Measurements from ENCODE around the gene KCNA10.

The KCNA10 gene

DNA sequence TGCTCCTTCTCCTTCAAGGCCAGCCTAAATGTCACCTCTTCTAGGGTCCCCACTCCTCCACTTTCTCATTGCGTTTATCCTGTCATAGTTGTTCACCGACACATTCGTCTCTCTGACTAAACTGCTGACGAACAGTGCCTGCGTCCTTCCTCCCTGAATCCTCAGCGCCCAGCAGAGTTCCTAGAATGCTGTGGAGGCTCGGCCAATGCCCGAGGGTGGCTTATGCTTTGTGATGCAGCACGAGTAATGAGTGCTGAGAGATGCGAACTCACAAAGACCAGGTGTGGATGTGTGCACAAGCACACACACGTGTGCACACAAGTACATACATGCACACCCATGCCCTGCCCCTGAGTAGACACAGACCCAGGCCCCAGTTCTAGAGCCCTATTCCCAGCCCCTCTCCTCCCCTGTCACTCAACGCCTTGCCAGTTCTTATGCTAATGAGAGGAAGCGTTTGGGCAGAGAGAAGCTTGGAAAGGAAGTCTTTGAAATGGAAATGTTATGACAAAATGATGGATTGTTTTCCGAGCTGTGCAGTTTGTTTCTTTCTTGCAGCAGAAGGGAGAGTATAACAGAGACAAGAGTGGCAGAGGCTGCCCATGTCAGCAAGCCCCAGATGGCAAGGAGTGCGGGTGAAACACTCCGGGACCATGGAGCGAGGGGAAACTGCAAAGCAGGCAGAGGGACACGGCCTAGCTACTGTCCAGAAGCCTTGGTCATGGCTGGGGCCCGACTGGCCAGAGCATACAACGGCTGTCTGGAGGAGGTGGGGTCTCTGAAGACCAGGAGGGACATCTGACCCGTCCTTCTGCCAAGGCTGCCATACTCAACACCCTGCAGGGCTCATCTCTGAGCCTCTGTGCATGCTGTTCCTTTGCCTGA is 24.2 kb downstream of the KCNA10 start:
- DNase-seq, result no peak

DNA sequence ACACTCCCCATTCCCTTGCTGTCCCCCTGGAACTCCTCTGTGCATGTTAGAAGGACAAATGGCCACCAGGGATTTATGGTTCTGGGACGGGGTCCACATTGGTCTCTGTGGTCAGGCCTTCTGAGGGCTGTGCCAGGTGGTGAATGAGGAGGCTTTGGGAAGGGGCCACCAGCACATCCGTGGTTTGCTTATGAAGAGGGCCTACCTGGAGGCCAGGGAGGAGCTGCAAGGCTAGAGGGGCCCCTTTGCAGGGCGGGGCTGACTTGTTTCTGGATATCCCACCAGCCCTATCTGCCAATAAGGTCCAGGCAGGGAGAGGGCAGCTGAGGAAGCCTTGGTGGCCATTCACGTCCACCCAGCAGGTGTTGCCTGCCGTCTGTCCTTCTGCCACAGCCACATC is 24.9 kb downstream of the KCNA10 start:
- no peak for DNase-seq

DNA sequence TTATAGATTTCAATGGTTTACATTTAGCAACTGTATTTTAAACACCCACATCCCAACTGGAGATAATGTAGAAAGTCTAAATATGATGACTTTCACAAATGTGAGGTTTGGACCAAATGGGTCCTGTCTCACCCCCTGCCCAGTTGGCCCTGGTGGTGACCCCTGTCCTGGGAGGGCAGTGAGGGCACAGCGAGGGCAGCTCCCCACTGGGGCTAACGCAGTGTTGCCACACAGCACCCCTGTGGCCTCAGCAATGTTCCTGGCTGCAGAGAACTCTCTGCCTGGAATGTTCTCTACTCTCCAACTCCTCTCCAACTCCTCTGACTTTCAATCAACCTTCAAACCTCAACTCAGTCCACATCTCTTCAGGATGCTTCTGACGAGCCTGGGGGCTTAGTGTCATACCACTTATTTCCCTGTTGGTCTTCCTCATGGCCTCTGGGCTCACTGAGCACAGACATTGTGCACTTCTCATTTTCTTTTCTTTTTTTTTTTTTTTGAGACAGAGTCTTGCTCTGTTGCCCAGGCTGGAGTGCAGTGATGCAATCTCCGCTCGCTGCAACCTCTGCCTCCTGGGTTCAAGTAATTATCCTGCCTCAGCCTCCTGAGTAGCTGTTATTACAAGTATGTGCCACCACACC is 25.8 kb downstream of the KCNA10 start:
- DNase-seq, result no peak

DNA sequence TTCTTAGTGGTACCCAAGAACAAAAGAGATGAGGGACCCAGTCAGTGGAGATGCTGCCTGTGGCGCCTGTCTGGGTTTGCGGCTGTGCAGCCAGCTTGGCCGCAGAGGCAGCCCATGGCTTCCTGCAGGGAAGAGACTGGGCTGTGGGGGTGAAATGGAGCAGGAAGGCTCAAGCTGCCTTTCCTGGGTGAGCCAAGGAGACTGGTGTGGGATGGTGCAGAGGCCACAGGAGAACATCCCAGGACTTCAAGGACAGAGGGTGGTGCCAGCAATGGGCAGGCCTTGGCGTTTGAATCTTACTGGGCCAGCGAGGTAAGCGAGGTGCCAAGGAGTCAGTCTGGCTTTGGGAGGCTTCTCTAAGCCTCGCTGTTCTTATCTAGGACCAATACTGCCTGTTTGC is 26.4 kb downstream of the KCNA10 start:
- DNase-seq, result no peak

DNA sequence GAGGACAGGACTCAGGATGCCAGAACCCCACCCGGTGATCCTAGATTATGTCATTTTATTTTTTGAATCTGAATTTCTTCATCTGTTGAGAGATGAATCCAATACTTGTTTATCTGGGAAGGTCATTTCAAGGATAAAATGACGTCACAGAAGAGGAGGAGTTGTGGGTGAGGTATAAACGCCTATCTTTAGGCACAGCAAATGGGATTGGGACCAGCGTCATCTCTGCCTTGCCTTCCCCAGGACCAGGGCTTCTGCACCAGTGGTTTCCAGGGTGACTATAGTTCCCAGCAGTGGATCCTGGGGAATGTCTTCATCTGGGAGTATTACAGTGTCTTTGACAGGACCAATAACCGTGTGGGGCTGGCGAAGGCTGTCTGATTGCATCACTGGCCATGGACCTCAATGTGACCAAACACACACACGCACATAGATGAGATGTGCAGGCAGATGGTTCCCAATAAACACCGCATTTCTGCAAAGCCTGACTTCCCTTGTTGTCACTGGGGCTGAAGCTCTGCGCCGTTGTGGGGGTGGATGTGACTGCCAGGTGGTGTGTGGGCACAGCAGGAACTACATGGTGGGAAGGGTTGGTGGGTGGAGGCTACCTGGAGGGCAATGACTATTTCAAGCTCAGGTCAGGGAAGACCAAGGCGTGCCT is 28.1 kb downstream of the KCNA10 start:
- no peak for DNase-seq

DNA sequence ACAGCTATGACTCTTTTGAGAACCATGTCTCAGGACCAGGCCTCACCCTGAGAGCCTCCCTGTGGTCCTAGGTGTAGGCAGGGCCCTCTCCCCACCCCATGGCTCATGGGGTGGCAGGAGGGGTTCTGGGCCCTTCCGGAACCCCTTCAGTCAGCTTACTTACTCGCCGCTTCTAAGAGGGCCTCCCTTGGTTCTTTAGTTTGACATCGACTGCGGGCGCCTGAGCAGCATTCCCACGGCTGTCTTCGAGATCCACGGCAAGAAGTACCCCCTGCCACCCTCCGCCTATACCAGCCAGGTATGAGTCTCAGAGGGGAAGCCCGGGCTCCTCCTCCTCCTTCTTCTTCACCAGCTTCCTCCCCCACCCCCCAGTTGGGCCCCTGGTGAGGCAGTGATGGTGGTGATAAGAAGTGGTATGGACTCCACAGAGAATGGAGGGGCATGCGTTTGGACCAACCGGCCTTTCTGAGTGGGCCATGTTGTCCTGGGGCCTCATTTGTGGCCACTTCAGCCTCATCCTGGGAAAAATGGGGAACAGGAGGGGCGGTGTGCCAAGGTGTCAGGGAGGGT is 28.9 kb downstream of the KCNA10 start:
- no peak for DNase-seq

DNA sequence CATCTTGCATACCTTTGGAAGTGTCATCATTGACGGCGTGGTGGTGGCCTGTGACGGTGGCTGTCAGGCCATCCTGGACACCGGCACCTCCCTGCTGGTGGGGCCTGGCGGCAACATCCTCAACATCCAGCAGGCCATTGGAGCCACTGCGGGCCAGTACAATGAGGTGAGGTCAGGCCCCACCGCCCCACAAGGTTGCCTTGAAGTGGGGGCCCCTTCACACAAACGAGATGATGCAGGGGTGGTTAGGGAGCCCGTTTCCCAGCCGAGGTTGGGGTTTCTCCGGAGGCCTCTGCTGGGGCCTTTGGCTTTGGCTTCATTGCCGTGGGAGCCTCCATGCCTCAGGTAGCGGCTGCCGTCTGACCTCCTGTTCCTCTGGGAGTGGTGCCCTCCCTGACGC is 29.6 kb downstream of the KCNA10 start:
- no peak for DNase-seq

DNA sequence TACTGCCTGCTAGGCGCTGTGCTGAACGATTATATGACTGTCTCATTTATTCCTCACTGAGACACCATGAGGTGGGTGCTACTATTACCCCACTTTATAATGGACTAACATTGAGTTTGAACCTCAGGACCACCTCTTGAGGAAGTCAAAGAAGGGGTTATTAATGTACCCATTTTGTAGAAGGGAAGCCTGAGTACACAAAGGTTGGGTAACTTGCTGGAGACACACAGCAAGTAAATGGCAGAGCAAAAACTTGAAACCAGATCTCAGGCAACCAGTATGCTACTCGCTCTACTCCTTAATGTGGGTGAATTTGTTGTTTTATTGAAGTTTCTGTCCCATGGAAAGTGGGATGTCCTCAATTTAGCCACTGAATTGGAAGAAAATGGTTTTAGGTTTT is 30.1 kb downstream of the KCNA10 start:
- DNase-seq, result no peak

DNA sequence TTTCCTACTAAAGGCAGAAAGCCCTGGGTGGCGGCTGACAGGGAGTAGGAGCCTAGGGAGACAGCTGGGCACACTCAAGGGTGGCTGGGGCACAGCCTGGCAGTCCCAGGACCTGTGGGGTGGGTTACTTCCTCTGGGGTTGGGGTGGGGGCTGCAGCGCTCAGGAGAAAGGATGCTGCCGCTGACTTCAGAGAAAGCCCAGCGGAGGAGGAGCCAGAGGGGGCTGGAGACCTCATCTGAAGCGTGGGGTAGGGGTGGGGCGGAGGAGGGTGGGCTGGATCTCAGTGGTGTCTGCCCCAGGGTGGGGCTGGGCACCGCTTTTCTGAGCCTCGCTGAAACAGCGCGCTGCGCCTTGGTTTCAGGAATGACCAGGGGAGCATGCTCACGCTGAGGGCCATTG is 30.8 kb downstream of the KCNA10 start:
- DNase-seq, result no peak

DNA sequence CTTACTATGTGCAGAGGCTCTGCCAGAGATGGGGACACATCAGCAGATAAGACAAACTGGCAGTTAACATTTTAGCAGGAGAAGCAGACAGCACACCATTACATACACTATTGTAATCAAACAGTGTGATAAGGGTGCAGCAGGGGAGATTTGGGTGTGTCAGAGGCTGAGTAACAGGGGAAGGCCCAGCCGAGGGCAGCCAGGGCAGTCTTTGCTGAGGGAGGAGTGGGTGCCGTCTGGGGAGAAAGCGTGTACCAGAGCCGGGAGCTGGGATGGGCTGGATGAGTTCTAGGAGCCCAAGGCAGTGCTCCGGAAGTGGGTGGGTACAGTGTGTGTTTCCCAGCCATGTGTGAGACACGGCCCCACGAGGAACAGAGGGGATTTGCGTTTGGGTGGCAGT is 31.2 kb downstream of the KCNA10 start:
- no peak for DNase-seq

DNA sequence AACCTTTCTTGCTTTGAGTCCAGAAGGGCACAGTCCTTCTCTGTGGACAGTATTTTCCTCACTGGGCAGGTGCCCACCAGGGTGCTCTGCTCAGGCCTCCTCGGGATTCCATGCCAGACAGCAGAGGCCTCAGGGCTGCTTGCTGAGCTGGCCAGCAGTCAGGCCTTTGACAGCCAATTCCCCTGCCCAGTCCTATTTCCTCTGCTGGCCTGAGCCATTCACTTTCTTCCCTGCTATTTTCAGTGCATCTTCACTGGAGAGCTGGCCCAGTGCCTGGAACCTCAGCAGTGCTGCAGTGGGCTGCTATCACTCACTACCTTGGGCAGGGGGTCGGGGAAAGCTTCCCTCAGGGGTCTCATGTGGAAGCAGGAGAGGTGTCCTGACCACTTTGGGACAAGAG is 33.2 kb downstream of the KCNA10 start:
- DNase-seq, result no peak

DNA sequence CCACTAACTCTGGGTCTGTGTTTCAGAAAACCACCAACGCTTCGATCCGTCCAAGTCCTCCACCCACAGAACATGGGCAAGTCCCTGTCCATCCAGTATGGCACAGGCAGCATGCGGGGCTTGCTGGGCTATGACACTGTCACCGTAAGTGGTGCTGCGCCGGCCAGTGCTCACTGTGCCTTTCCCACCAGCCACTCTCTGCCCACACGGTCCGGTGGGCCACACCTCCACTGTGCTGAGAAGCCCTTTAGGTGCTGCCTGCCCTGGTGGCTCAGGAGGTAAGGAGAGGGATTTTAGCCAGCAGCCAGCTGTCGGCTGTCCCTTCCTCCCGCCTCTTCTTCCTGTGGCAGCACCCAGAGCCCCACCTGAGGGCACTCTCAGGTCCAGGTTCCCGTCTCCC is 34.2 kb downstream of the KCNA10 start:
- no peak for DNase-seq

DNA sequence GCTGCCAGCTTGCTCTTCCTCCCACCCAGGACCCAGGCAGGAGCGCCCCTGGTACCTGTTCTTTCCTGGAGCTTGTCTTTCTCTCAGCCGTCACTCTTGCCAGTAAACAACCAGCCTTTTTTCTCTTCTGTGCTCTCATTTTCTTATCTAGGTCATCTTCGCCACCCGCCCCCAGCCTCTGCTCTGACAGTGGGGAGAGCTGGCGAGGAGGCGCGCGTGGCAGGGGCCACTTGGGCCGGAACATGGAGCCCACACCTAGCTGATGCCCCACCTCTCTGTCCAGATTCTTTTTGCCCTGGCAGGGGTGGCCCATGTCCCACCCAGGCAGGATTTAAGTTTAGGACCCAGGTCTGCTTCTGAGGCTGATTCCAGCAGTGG is 35.7 kb downstream of the KCNA10 start:
- DNase-seq, result no peak

DNA sequence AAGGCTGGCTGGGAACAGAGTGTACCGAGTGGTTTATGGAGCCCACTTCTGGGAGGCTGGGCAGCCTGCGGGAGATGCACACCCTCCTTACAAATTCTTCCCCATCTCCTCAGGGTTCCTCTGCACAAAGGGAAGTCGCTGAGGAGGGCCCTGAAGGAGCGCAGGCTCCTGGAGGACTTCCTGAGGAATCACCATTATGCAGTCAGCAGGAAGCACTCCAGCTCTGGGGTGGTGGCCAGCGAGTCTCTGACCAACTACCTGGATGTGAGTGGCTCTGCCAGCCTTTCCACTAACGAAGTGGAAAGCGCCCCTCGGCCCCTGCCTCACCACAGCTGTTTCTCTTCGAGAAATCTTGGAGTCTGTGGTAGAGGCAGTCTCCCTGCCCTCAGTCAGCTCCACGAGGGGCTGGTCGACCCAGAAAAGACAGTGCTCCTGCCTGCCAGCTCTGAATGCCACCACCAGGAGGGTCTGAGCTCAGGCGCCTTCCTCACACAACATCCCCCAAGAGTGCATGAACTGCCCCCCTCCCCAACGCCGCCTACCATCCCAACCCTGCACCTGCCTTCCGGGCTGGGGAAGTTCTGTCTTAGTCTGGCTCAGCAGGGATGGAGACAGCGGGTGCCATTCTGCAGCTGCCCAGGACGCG is 36.2 kb downstream of the KCNA10 start:
- no peak for DNase-seq

DNA sequence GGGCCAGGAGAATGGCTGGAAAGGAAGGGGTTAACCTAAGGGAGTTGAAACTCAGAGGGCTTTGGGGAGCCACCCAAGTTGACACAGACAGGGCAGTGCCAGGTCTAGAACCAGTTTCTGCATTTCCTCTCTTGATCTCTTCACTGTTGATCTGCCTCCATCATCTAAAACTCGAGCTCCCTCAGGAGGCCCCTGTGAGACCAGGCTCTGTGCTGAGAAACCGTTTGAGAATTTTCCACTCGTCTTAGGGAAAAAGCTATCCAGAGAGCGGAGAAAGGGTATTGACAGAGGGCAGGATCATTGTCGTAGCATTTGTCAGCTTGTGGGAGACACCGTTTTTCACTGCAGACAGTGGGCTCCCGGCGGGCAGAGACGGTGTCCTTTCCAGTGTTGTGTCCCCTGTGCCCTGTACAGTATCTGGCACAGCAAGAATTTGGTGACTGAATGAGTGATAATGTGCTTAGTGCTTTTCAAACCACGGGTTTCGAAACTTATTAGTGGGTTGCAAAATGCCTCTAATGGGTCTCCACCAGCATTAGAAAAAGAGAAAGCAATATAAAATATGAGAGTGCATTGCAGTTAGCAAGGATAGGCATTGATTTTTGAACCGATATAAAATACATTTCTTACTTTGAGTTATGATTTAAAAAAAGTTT is 36.9 kb downstream of the KCNA10 start:
- DNase-seq, result no peak

DNA sequence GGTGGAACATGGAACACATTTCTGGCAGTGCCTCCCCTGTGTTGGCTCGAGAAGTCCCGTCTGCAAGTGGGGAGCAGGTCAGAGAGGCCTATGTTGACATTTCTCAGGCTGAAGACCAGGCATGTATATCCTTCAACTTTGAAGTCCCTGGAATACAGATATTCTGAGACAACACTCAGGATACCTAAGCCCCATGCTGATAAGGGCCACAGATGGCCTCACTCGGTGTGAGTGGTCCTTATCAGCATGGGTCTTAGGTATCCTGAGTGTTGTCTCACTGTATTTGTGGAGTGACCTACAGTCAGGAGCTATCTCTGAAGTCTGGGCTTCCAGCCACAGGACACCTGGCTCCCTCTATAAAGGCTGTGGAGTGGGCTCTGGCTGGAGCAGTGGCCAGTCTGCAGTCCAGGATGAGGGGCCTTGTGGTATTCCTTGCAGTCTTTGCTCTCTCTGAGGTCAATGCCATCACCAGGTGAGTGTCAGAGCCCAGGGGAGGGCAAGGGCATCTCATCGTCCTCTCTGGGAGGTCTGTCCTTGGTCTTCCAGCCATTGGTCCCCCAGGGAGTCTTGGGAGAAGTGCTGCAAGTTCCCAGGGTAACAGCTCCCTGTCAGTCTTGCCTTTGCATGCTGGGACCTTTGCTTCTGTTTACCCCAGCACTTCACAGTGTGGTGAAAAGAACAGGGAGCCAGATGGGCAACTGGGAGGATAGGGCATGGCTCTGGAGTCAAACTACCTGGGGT is 38.4 kb downstream of the KCNA10 start:
- DNase-seq, result no peak

DNA sequence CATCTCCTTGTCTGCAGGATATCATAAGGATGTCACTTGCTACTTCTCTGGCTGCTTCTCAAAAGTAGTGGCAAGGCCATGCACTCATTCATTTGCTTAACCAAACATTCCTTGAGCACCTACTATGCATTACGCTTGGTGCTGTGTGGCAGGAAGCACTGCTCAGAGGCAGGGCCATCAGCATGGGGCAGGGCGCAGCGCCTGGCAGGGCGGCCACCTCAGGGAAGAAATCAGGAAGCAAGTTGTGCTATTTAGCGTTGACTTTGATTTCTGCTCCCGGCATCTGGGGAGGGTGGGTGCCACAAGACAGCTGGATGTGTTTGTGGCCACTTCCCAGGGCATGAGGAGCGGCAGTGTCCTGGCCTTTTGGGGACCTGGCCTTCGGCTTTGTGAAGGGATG is 40.1 kb downstream of the KCNA10 start:
- DNase-seq, result no peak

DNA sequence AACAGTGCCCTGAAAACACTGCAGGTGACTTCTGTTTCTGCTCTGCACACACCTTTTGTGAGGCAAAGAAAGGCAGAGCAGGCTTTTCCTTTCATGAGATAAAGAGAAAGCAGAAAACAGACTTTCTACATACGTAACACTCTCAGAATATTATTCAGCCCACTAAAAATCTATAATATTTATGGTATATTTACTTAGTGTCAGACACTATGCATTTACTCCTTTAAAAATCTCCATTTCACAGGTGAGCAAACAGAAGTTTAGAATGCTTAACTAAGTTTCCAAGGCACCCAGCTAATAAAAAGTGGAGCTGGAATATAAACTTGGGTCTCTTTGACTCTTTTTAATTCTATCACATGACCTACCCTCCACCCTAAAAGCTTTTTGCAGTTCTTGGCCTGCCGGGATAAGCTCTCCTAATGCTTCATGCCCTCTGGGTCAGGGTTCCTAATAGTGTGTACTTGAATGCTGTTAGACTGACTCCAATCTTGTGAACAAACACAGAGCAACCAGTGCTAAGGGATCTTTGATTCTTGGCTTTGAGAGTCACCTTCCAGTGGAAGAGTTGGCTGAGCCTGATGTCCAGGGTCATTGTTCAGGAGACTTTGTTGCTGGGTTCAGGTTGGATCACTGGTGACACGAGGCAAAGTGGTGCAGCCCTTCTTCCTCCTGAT is 40.9 kb downstream of the KCNA10 start:
- DNase-seq, result no peak

DNA sequence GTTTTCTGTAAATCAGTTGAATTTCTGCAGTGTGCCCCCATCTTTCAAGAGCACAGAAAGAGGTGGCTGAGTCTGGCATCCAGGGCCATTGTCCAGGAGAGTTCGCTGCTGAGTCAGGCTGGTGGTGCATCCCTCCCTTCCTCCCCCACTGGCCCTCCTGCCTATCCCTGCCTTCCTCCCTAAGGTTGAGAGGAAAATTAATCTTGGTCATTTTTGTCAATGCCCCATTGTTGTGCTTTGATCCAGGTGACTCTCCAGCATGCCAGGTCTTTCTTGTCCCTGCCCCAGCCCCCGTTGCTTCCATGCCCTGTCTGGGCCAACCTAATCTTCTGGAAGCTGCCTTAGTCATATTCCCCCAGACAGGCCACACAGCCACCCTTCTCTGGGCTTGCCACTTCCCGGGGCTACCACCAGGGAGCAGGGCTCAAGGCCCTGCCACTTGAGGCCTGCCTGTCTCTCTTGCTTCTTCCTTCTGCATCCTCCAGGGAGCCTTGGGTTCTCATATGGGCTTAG is 41.5 kb downstream of the KCNA10 start:
- no peak for DNase-seq

DNA sequence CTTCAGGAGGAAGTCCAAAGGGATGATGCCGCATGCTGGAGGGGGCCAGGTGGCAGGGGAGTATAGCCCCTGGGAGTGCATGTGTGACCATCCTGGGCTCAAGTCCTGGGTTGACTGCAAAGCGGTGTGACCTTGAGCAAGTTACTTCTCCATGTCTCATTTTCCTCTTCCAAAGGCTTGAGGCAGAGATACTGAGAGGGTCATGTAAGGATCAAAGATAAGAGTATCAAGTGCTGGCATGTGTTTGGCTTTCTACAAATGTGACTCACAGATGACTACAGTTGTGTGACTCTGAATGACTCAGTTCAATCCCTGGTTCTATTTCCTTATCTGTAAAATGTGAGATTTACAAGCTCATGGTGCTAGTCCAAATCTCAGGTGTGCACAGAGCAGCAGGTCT is 41.9 kb downstream of the KCNA10 start:
- no peak for DNase-seq
